LNCaP clone FGC (cell line): ENCODE data around the gene ZNF467.

Experiments used
- DNase-seq: peaks from one replicate; pipeline ENCODE4 v3.0.0-alpha.2; 2011; ENCODE audit warnings: low read depth
- H3K4me3 ChIP-seq: 2 replicates; pipeline ENCODE4 v1.5.1; 2011; ENCODE audit warnings: mild to moderate bottlenecking, low read depth, low read length, control low read depth
- CTCF ChIP-seq: IDR thresholded peaks from 2 replicates; pipeline ENCODE4 v1.5.1; 2012; ENCODE audit warnings: mild to moderate bottlenecking; ENCODE audit not compliant: control insufficient read depth, insufficient read depth; ENCODE audit errors: extremely low read depth

ZNF467 gene

GRCh38 chr7:149718730-149719049, 54.7 kb downstream of the ZNF467 start:
- no peak overlapping the region for H3K4me3 ChIP-seq
- TF ChIP-seq CTCF: no peak

GRCh38 chr7:149717481-149717880, 55.9 kb downstream of the ZNF467 start:
- no peak for DNase-seq
- no peak overlapping the region for H3K4me3 ChIP-seq
- no peak for TF ChIP-seq CTCF

More at GRCh38 chr7:149718730-149719049, 54.7 kb downstream of the ZNF467 start:
- no peak for DNase-seq

GRCh38 chr7:149716932-149717307, 56.5 kb downstream of the ZNF467 start:
- no peak for DNase-seq
- H3K4me3 ChIP-seq: no peak overlapping the region
- TF ChIP-seq CTCF: no peak

GRCh38 chr7:149716007-149716931, 57.1 kb downstream of the ZNF467 start:
- no peak overlapping the region for H3K4me3 ChIP-seq
- TF ChIP-seq CTCF: peak; percentile 20; the same call in 1 of the 2 replicates
- no peak for DNase-seq

GRCh38 chr7:149715476-149715875, 57.9 kb downstream of the ZNF467 start:
- no peak for TF ChIP-seq CTCF
- DNase-seq: no peak
- peak overlapping the region; percentile 69 for H3K4me3 ChIP-seq

GRCh38 chr7:149714910-149715471, 58.4 kb downstream of the ZNF467 start:
- no peak for TF ChIP-seq CTCF
- peak overlapping the region; percentile 69 for H3K4me3 ChIP-seq
- DNase-seq: no peak
